Activated CD8-positive, alpha-beta T cell treated with anti-CD3 and anti-CD28 coated beads, Interleukin-2, amount 10 ng/mL, durations not matched to agents 7 days and 5 days (primary cell): ENCODE results near the gene ARHGAP24. TPM values are rescaled to one million over a fixed set of nuclear protein-coding genes. Genes with fewer than 3 reads are reported as not detected.
"Not testable (repeated sequence)": the region's sequence is repeated elsewhere in the genome, so short reads cannot be mapped to it uniquely, and the experiment has no call there.

ENCODE experiments used
- ATAC-seq: fragments of 150-1000 bp; cut with Tn5 transposase; one replicate; pipeline ENCODE4 v1.10.0; 2021; ENCODE audit warnings: moderate library complexity
- CTCF ChIA-PET: fragments of 350-600 bp; sonication (Branson Sonifier 250); formaldehyde crosslinking; loops from one replicate; lab custom pipeline; 2021; ENCODE audit warnings: antibody characterized with exemption; lab: Charles Lee
- POLR2A ChIA-PET: fragments of 350-600 bp; sonication (Branson Sonifier 250); formaldehyde crosslinking; loops from one replicate; lab custom pipeline; 2021; ENCODE audit warnings: antibody characterized with exemption; lab: Charles Lee
- DNase-seq: peaks from one replicate; pipeline ENCODE4 v3.0.0-alpha.2; 2020
- H3K27ac Mint-ChIP-seq: one replicate; pipeline ENCODE4 v1.8.0; 2021; ENCODE audit warnings: mild to moderate bottlenecking, mixed read lengths
- H3K27me3 Mint-ChIP-seq: one replicate; pipeline ENCODE4 v1.8.0; 2021; ENCODE audit warnings: low read depth, mixed read lengths
- H3K36me3 Mint-ChIP-seq: one replicate; pipeline ENCODE4 v1.8.0; 2021; ENCODE audit warnings: low read depth, mixed read lengths
- H3K4me1 Mint-ChIP-seq: one replicate; pipeline ENCODE4 v1.8.0; 2021; ENCODE audit warnings: low read depth, mixed read lengths
- H3K4me3 Mint-ChIP-seq: one replicate; pipeline ENCODE4 v1.8.0; 2021; ENCODE audit warnings: mild to moderate bottlenecking, mixed read lengths
- H3K9me3 Mint-ChIP-seq: one replicate; pipeline ENCODE4 v1.8.0; 2022; ENCODE audit warnings: mixed read lengths; ENCODE audit not compliant: insufficient read depth
- total RNA-seq, 2 experiments: library from RNA; stranded (reverse); gene quantifications; one replicate each; pipeline ENCODE4 v1.2.3, GENCODE V29; 2021

The ARHGAP24 gene
- total RNA-seq, 2 experiments from 2014 or later: not detected

- ChIA-PET CTCF (no interaction called here), POLR2A (no interaction called here)
- H3K4me1 Mint-ChIP-seq: no peaks in the 10 kb centered on the region
- DNase-seq (no peak), ATAC-seq (no peak)
- no peak overlapping the region for H3K27ac Mint-ChIP-seq
- no peak overlapping the region for H3K4me3 Mint-ChIP-seq
- no peaks in the 10 kb centered on the region for H3K27me3 Mint-ChIP-seq
- no peaks in the 10 kb centered on the region for H3K36me3 Mint-ChIP-seq
- H3K9me3 Mint-ChIP-seq: no peaks in the 10 kb centered on the region
Measured at GRCh38 chr4:85824166-85824945, 349.4 kb downstream of the ARHGAP24 start.

GRCh38 chr4:85826060-85826678 is 351.2 kb downstream of the ARHGAP24 start:
- no peak for DNase-seq
- no peaks in the 10 kb centered on the region for H3K36me3 Mint-ChIP-seq
- no peak overlapping the region for H3K27ac Mint-ChIP-seq
- H3K4me3 Mint-ChIP-seq: no peak overlapping the region
- ChIA-PET CTCF (no interaction called here), POLR2A (no interaction called here)
- H3K27me3 Mint-ChIP-seq: no peaks in the 10 kb centered on the region
- no peaks in the 10 kb centered on the region for H3K4me1 Mint-ChIP-seq
- ATAC-seq: no peak
- no peaks in the 10 kb centered on the region for H3K9me3 Mint-ChIP-seq

- ChIA-PET CTCF (no interaction called here), POLR2A (no interaction called here)
- ATAC-seq (no peak), DNase-seq (no peak)
- no peaks in the 10 kb centered on the region for H3K4me1 Mint-ChIP-seq
- H3K36me3 Mint-ChIP-seq: no peaks in the 10 kb centered on the region
- no peaks in the 10 kb centered on the region for H3K27me3 Mint-ChIP-seq
- H3K9me3 Mint-ChIP-seq: no peaks in the 10 kb centered on the region
- no peak overlapping the region for H3K27ac Mint-ChIP-seq
- no peak overlapping the region for H3K4me3 Mint-ChIP-seq
Measured at GRCh38 chr4:85828027-85828890, 353.3 kb downstream of the ARHGAP24 start.

GRCh38 chr4:85829276-85830051 is 354.5 kb downstream of the ARHGAP24 start:
- ChIA-PET CTCF (no interaction called here), POLR2A (no interaction called here)
- Mint-ChIP-seq H3K9me3 (no peaks in the 10 kb centered on the region), H3K4me1 (no peaks in the 10 kb centered on the region), H3K27ac (no peak overlapping the region), H3K4me3 (no peak overlapping the region), H3K27me3 (no peaks in the 10 kb centered on the region), H3K36me3 (no peaks in the 10 kb centered on the region)
- ATAC-seq (no peak), DNase-seq (no peak)

GRCh38 chr4:85831647-85832046 is 356.7 kb downstream of the ARHGAP24 start:
- Mint-ChIP-seq H3K4me3 (no peak overlapping the region), H3K27me3 (no peaks in the 10 kb centered on the region), H3K9me3 (no peaks in the 10 kb centered on the region), H3K4me1 (no peaks in the 10 kb centered on the region), H3K36me3 (no peaks in the 10 kb centered on the region), H3K27ac (no peak overlapping the region)
- no peak for DNase-seq
- ChIA-PET POLR2A (no interaction called here), CTCF (no interaction called here)
- ATAC-seq: no peak

GRCh38 chr4:85833302-85833701 is 358.4 kb downstream of the ARHGAP24 start:
- Mint-ChIP-seq H3K36me3 (no peaks in the 10 kb centered on the region), H3K4me1 (no peaks in the 10 kb centered on the region), H3K4me3 (no peak overlapping the region), H3K27ac (no peak overlapping the region), H3K27me3 (no peaks in the 10 kb centered on the region), H3K9me3 (no peaks in the 10 kb centered on the region)
- CTCF ChIA-PET: no interaction called here
- POLR2A ChIA-PET: no interaction called here
- DNase-seq (no peak), ATAC-seq (no peak)

- no peaks in the 10 kb centered on the region for H3K36me3 Mint-ChIP-seq
- H3K9me3 Mint-ChIP-seq: no peaks in the 10 kb centered on the region
- ChIA-PET POLR2A (no interaction called here), CTCF (no interaction called here)
- ATAC-seq: no peak
- H3K27me3 Mint-ChIP-seq: no peaks in the 10 kb centered on the region
- DNase-seq: no peak
- no peaks in the 10 kb centered on the region for H3K4me1 Mint-ChIP-seq
- no peak overlapping the region for H3K4me3 Mint-ChIP-seq
- no peak overlapping the region for H3K27ac Mint-ChIP-seq
Measured at GRCh38 chr4:85834934-85835333, 360.0 kb downstream of the ARHGAP24 start.

- POLR2A ChIA-PET: no interaction called here
- Mint-ChIP-seq H3K36me3 (no peaks in the 10 kb centered on the region), H3K4me1 (no peaks in the 10 kb centered on the region), H3K9me3 (no peaks in the 10 kb centered on the region), H3K27ac (no peak overlapping the region), H3K27me3 (no peaks in the 10 kb centered on the region), H3K4me3 (no peak overlapping the region)
- ATAC-seq (no peak), DNase-seq (no peak)
- CTCF ChIA-PET: no interaction called here
Measured at GRCh38 chr4:85836588-85837438, 361.9 kb downstream of the ARHGAP24 start.

- Mint-ChIP-seq H3K9me3 (no peaks in the 10 kb centered on the region), H3K36me3 (no peaks in the 10 kb centered on the region), H3K27ac (no peak overlapping the region), H3K4me1 (no peaks in the 10 kb centered on the region), H3K4me3 (no peak overlapping the region), H3K27me3 (no peaks in the 10 kb centered on the region)
- CTCF ChIA-PET: no interaction called here
- POLR2A ChIA-PET: no interaction called here
- ATAC-seq (no peak), DNase-seq (no peak)
Measured at GRCh38 chr4:85837439-85837733, 362.4 kb downstream of the ARHGAP24 start.

- ATAC-seq, H3K4me1 Mint-ChIP-seq, H3K27ac Mint-ChIP-seq, POLR2A ChIA-PET, H3K27me3 Mint-ChIP-seq, DNase-seq, H3K36me3 Mint-ChIP-seq, H3K4me3 Mint-ChIP-seq, CTCF ChIA-PET, H3K9me3 Mint-ChIP-seq: not testable (repeated sequence)
Measured at GRCh38 chr4:85839981-85840451, 365.1 kb downstream of the ARHGAP24 start.

- no peaks in the 10 kb centered on the region for H3K27me3 Mint-ChIP-seq
- H3K4me3 Mint-ChIP-seq: no peak overlapping the region
- CTCF ChIA-PET: no interaction called here
- no peaks in the 10 kb centered on the region for H3K36me3 Mint-ChIP-seq
- POLR2A ChIA-PET: no interaction called here
- no peak for ATAC-seq
- H3K4me1 Mint-ChIP-seq: no peaks in the 10 kb centered on the region
- H3K9me3 Mint-ChIP-seq: no peaks in the 10 kb centered on the region
- no peak for DNase-seq
- H3K27ac Mint-ChIP-seq: no peak overlapping the region
Measured at GRCh38 chr4:85842540-85842939, 367.6 kb downstream of the ARHGAP24 start.
